ENCODE data around the gene NCBP1.
"Not testable (repeated sequence)": the region's sequence is repeated elsewhere in the genome, so short reads cannot be mapped to it uniquely, and the experiment has no call there.

Gene NCBP1, protein sequence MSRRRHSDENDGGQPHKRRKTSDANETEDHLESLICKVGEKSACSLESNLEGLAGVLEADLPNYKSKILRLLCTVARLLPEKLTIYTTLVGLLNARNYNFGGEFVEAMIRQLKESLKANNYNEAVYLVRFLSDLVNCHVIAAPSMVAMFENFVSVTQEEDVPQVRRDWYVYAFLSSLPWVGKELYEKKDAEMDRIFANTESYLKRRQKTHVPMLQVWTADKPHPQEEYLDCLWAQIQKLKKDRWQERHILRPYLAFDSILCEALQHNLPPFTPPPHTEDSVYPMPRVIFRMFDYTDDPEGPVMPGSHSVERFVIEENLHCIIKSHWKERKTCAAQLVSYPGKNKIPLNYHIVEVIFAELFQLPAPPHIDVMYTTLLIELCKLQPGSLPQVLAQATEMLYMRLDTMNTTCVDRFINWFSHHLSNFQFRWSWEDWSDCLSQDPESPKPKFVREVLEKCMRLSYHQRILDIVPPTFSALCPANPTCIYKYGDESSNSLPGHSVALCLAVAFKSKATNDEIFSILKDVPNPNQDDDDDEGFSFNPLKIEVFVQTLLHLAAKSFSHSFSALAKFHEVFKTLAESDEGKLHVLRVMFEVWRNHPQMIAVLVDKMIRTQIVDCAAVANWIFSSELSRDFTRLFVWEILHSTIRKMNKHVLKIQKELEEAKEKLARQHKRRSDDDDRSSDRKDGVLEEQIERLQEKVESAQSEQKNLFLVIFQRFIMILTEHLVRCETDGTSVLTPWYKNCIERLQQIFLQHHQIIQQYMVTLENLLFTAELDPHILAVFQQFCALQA

DNA sequence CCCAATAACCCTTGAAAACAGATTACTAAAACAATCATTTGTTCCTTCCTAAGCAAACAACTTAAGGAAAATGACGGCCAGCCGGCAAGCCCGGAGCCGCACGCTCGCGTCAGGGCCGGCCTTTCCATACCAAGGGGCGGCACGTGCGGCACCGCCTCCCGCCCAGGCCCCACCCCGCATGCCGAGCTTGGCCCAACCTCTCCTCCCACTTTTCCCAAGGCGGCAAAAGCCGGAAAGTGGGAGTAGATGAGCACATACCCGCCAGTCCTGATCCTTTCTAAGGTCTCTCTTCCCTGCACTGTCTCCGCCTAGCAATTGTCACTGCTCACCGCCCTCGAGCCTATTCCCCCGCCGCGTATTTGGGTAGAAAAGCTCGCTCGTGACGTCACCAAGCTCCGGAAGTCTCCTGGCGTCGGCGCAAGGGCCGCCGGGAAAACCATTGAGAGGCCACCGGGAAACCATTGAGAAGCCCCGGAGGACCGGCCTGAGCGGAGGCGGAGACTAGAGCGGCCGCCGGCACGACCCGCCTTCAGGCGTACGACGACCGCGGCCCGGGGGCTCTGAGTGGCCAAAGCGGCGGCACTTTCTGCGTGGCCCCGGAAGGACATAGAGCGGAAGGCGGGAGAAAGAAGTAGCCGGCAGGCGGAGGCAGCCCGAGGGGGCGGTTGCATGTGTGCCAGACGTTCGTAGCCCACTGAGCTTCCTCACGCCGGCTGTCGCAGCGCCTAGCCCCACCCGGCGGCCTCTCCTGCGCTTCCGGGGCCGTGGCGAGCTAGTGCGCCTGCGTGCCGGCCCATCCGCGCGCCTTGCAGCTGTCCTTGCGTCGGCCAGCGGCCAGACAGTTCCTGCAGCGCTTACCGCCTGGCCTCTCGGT, at the start of gene NCBP1, which contains the start of gene TSTD2:
TSS of gene NCBP1 (plus strand) at position 837 of the 874 bp plus-strand sequence. CDS start 61 bp downstream, outside the sequence.
TSS of gene TSTD2 (minus strand) at position 384 of the 874 bp plus-strand sequence. CDS start 5,806 bp downstream, outside the sequence.
- H3K4me1 ChIP-seq (ENCODE audit: control insufficient read depth, insufficient read depth, low read length): peaks cover 5% of the 10 kb centered on the region; the same call in 1 of the 2 replicates
- peak; percentile 90 for DNase-seq (ENCODE audit: low read depth, low spot score)
- no peaks in the 10 kb centered on the region for H3K9me3 ChIP-seq (ENCODE audit: control insufficient read depth, insufficient read depth, low read length)
- no peaks in the 10 kb centered on the region; the same call in 1 of the 2 replicates for H3K36me3 ChIP-seq (ENCODE audit: control insufficient read depth, insufficient read depth, low read length)
- no CpG with 5 or more reads among the region's 83 CpGs for WGBS (ENCODE audit: insufficient coverage, insufficient read length)
- H3K27ac ChIP-seq (ENCODE audit: low read length): no peak within 1 kb of the TSS
- H3K27me3 ChIP-seq (ENCODE audit: control insufficient read depth, insufficient read depth, low read length): no peaks in the 10 kb centered on the region
- peak within 1 kb of the TSS; percentile 90 for H3K4me3 ChIP-seq (ENCODE audit: low read length)

DNA sequence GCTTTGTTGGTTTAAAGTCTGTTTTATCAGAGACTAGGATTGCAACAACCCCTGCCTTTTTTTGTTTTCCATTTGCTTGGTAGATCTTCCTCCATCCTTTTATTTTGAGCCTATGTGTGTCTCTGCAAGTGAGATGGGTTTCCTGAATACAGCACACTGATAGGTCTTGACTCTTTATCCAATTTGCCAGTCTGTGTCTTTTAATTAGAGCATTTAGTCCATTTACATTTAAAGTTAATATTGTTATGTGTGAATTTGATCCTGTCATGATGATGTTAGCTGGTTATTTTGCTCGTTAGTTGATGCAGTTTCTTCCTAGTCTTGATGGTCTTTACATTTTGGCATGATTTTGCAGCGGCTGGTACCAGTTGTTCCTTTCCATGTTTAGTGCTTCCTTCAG, 48.8 kb upstream of the NCBP1 start:
- WGBS (ENCODE audit: insufficient coverage, insufficient read length): no CpG with 5 or more reads among the region's 2 CpGs
- DNase-seq (ENCODE audit: low read depth, low spot score); H3K9me3 ChIP-seq (ENCODE audit: control insufficient read depth, insufficient read depth, low read length); H3K27ac ChIP-seq (ENCODE audit: low read length); H3K36me3 ChIP-seq (ENCODE audit: control insufficient read depth, insufficient read depth, low read length); H3K4me1 ChIP-seq (ENCODE audit: control insufficient read depth, insufficient read depth, low read length); H3K4me3 ChIP-seq (ENCODE audit: low read length); H3K27me3 ChIP-seq (ENCODE audit: control insufficient read depth, insufficient read depth, low read length): not testable (repeated sequence)

DNA sequence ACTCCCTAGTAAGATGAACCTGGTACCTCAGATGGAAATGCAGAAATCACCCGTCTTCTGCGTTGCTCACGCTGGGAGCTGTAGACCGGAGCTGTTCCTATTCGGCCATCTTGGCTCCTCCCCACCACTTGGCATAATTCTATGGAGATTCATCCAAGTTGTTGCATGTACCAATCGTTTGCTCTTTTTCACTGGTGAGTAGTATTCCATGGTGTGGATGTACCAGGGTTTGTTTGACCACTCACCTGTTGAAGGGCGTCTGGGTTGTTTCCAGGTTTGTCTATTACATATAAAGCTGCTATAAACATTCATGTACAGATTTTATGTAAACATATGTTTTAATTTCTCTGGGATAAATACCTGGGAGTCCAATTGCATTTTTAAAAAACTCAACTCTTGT, 46.7 kb upstream of the NCBP1 start:
- not testable (repeated sequence) for H3K4me3 ChIP-seq (ENCODE audit: low read length); H3K27ac ChIP-seq (ENCODE audit: low read length); H3K27me3 ChIP-seq (ENCODE audit: control insufficient read depth, insufficient read depth, low read length); DNase-seq (ENCODE audit: low read depth, low spot score); H3K36me3 ChIP-seq (ENCODE audit: control insufficient read depth, insufficient read depth, low read length); H3K9me3 ChIP-seq (ENCODE audit: control insufficient read depth, insufficient read depth, low read length); H3K4me1 ChIP-seq (ENCODE audit: control insufficient read depth, insufficient read depth, low read length)
- WGBS (ENCODE audit: insufficient coverage, insufficient read length): no CpG with 5 or more reads among the region's 7 CpGs

DNA sequence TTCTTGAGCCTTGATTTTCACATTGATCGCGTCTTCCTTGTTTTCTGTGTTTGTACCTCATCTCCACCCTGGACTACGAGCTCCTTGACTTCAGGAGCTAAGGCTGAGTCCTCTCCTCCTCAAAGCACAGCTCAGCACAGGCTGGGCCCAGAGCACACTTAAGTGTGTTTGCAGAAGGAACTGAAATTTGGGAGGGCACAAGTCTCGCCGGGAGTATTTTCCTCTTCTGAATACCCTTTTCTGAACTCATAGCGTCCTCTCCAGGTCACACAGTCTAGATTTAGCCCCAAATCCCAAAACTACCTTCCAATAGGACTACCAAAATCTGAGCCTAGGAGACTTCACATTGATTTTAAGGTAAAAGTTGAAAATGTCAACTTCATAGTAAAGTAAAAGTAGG, 42.1 kb upstream of the NCBP1 start:
- Histone ChIP-seq H3K4me3 (ENCODE audit: low read length) (no peak overlapping the region), H3K36me3 (ENCODE audit: control insufficient read depth, insufficient read depth, low read length) (no peaks in the 10 kb centered on the region)
- DNase-seq (ENCODE audit: low read depth, low spot score): no peak

DNA sequence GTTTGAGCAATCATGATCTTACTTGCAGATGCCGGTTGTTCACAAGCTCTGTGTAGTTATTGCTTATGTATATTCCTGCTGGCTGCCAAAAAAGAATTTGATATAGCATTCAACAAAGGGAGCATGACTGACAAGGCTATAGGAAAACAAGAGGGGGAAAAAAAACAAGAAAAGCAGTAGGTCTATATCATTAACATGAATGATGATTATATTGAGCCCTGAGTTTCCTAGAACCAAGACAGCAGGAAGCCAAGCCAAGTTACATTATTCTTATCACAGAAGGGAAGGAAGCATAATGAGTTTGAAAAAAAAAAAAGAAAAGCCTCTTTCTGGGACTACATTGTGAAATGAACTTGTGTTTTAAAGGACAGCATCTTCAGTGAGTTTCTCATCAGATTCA, 41.5 kb upstream of the NCBP1 start:
- DNase-seq (ENCODE audit: low read depth, low spot score): no peak
- no peak overlapping the region for H3K27ac ChIP-seq (ENCODE audit: low read length)
- no peak overlapping the region for H3K4me3 ChIP-seq (ENCODE audit: low read length)
- H3K9me3 ChIP-seq (ENCODE audit: control insufficient read depth, insufficient read depth, low read length): no peaks in the 10 kb centered on the region
- no peaks in the 10 kb centered on the region for H3K27me3 ChIP-seq (ENCODE audit: control insufficient read depth, insufficient read depth, low read length)
- H3K36me3 ChIP-seq (ENCODE audit: control insufficient read depth, insufficient read depth, low read length): no peaks in the 10 kb centered on the region
- WGBS (ENCODE audit: insufficient coverage, insufficient read length): no CpG with 5 or more reads among the region's 1 CpG
- no peaks in the 10 kb centered on the region for H3K4me1 ChIP-seq (ENCODE audit: control insufficient read depth, insufficient read depth, low read length)

More for the DNA sequence above, 42.1 kb upstream of the NCBP1 start:
- H3K27ac ChIP-seq (ENCODE audit: low read length): no peak overlapping the region
- no peaks in the 10 kb centered on the region for H3K4me1 ChIP-seq (ENCODE audit: control insufficient read depth, insufficient read depth, low read length)
- H3K9me3 ChIP-seq (ENCODE audit: control insufficient read depth, insufficient read depth, low read length): no peaks in the 10 kb centered on the region
- WGBS (ENCODE audit: insufficient coverage, insufficient read length): no CpG with 5 or more reads among the region's 6 CpGs
- H3K27me3 ChIP-seq (ENCODE audit: control insufficient read depth, insufficient read depth, low read length): no peaks in the 10 kb centered on the region

DNA sequence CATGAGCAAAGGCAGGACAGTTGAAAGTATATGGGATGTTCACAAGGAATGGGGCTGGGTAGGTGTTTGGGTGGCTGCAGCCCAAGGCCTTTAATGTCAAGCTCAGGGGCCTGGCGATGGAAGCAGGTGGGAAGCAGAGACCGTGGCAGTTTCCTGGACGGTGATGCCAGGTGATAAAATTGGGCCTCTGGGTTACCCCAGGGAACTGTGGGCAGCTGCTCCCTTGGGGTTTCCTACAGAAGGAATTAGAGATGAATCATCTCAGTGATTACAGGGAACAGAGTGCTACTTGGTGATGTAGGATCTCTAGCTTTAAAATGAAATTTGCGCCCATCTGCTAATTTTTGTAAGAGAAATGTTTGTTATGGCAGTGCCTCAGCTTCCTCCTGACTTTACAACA, 39.7 kb upstream of the NCBP1 start:
- no CpG with 5 or more reads among the region's 4 CpGs for WGBS (ENCODE audit: insufficient coverage, insufficient read length)
- Histone ChIP-seq H3K36me3 (ENCODE audit: control insufficient read depth, insufficient read depth, low read length) (no peaks in the 10 kb centered on the region), H3K9me3 (ENCODE audit: control insufficient read depth, insufficient read depth, low read length) (no peaks in the 10 kb centered on the region), H3K4me3 (ENCODE audit: low read length) (no peak overlapping the region), H3K4me1 (ENCODE audit: control insufficient read depth, insufficient read depth, low read length) (peaks cover 2% of the 10 kb centered on the region; the same call in 1 of the 2 replicates), H3K27ac (ENCODE audit: low read length) (no peak overlapping the region), H3K27me3 (ENCODE audit: control insufficient read depth, insufficient read depth, low read length) (no peaks in the 10 kb centered on the region)
- no peak for DNase-seq (ENCODE audit: low read depth, low spot score)

DNA sequence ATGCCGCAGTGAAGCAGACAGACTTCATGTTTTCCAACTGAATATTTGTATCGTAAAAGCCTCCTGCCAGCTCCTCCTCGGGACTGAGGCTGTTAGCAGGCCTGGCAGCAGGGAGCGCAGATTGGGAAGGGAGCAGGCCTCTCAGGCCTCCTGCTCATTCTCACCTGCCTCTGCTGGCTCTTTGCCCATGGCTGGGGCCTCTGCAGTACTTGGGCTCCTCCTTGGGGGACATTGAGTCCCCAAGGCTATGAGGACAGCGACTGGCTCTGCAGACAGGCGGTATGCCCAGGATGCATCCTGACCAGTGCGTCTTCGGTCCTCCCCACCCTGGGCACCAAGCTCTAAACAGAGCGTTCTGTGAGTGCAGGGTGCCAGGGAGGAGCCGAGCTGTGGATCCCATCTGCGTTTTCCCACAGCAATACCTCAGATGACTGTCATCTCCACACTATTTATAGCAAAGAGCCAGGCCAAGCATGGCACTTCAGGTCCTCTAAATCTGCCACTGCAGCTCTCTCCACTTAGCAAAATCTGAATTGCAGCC, 39.2 kb upstream of the NCBP1 start:
- Histone ChIP-seq H3K27me3 (ENCODE audit: control insufficient read depth, insufficient read depth, low read length) (no peaks in the 10 kb centered on the region), H3K27ac (ENCODE audit: low read length) (no peak overlapping the region), H3K9me3 (ENCODE audit: control insufficient read depth, insufficient read depth, low read length) (no peaks in the 10 kb centered on the region), H3K4me1 (ENCODE audit: control insufficient read depth, insufficient read depth, low read length) (peaks cover 2% of the 10 kb centered on the region; the same call in 1 of the 2 replicates), H3K4me3 (ENCODE audit: low read length) (no peak overlapping the region), H3K36me3 (ENCODE audit: control insufficient read depth, insufficient read depth, low read length) (peaks cover 1% of the 10 kb centered on the region; the same call in 1 of the 2 replicates)
- no peak for DNase-seq (ENCODE audit: low read depth, low spot score)
- WGBS (ENCODE audit: insufficient coverage, insufficient read length): no CpG with 5 or more reads among the region's 11 CpGs

DNA sequence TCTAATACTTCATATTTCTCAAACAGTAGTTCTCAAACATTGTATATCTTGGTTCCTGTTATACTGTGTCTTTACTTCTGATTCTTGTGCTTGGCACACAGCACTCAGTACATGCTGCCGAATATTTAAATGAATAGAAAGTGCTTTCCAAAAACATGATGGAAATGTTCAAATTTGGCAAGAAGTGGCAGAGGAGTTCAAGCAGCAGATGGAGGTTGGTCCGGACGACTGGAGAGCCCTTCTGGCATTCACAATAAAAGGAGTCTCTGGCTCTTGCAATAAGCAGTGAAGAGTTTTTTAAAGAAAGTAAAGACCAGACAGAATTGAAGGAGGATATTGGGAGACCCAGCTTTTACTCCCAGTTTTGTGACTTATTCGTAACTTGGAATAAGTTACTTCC, 36.7 kb upstream of the NCBP1 start:
- H3K27me3 ChIP-seq (ENCODE audit: control insufficient read depth, insufficient read depth, low read length): no peaks in the 10 kb centered on the region
- H3K4me1 ChIP-seq (ENCODE audit: control insufficient read depth, insufficient read depth, low read length): peaks cover 2% of the 10 kb centered on the region; the same call in 1 of the 2 replicates
- H3K27ac ChIP-seq (ENCODE audit: low read length): no peak overlapping the region
- H3K36me3 ChIP-seq (ENCODE audit: control insufficient read depth, insufficient read depth, low read length): peaks cover 15% of the 10 kb centered on the region
- H3K9me3 ChIP-seq (ENCODE audit: control insufficient read depth, insufficient read depth, low read length): no peaks in the 10 kb centered on the region
- no peak for DNase-seq (ENCODE audit: low read depth, low spot score)
- WGBS (ENCODE audit: insufficient coverage, insufficient read length): no CpG with 5 or more reads among the region's 4 CpGs
- H3K4me3 ChIP-seq (ENCODE audit: low read length): no peak overlapping the region

DNA sequence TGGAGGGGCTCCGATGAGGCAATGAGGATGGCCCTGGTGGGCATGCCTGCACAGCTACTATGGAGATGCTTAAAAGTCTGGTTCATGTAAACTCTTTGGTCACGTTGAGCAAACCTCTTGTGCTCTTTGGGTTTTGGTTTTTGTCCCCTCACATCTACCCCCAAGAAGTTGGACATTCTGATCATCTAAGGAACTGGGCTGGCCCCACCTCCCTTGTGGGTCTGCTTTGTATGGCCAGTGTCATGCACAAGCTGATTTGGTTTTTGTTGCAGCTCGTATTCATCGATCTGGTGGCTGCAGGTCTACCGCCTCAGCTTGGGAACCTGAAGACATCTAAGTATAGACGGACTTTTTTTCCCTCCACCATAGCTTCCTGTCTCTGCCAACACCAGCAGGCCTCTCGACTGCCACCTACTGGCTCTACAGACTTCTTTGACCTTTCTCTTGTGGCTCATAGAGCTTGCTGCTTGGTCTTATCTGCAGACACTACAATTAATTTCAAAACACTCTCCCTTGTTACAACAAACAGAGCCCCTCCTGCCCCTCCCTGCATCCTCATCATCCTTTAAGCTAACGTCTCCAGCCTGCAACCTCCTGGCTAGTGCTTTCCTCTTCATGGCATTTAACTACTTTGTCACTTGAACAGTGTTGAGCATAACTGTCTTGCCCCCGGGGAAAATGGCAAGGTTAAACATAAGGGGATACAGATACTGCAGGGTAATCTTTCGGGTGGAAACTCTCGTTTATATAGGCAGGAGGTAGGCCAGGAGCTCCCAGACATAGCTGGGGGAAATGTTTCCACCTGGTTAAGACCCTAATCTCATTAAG, 34.9 kb upstream of the NCBP1 start:
- Histone ChIP-seq H3K9me3 (ENCODE audit: control insufficient read depth, insufficient read depth, low read length) (no peaks in the 10 kb centered on the region), H3K4me3 (ENCODE audit: low read length) (no peak overlapping the region), H3K27me3 (ENCODE audit: control insufficient read depth, insufficient read depth, low read length) (no peaks in the 10 kb centered on the region), H3K4me1 (ENCODE audit: control insufficient read depth, insufficient read depth, low read length) (peaks cover 2% of the 10 kb centered on the region; the same call in 1 of the 2 replicates), H3K36me3 (ENCODE audit: control insufficient read depth, insufficient read depth, low read length) (peaks cover 21% of the 10 kb centered on the region), H3K27ac (ENCODE audit: low read length) (no peak overlapping the region)
- no CpG with 5 or more reads among the region's 11 CpGs for WGBS (ENCODE audit: insufficient coverage, insufficient read length)
- DNase-seq (ENCODE audit: low read depth, low spot score): peak; percentile 48

Measured in iPS DF 6.9 (cell line).